Right lobe of liver (tissue), 4 donors: ENCODE measurements around the gene TEX35.

Experiments
- CTCF ChIP-seq, 4 donors: fragments of 200-600 bp in 3 of 4; fragments of 450-650 bp in 1 of 4; IDR thresholded peaks; one replicate each; pipeline versions ENCODE4 v1.5.1 to v1.8.0; 2016 to 2022; ENCODE audit warnings: antibody characterized with exemption in 4 of 4, mild to moderate bottlenecking in 2 of 4
- POLR2A ChIP-seq: fragments of 450-650 bp; IDR thresholded peaks from one replicate; pipeline ENCODE4 v1.6.1; 2017; ENCODE audit warnings: antibody characterized with exemption, mild to moderate bottlenecking
- donor health status: DM: no; HTN: no; CAD: no.
- donor health status: DM: no; HTN: no; CAD: no.
- donor health status: DM: no; HTN: yes; CAD: no.

- TF ChIP-seq POLR2A (no peak), CTCF (IDR thresholded peaks at IDR 0.05) (no peak)
These were observed 31.6 kb downstream of the TEX35 start for GRCh38 chr1:178544531-178544930.
